ENCODE measurements around the gene EIF3B.
"Not testable (repeated sequence)": the region's sequence is repeated elsewhere in the genome, so short reads cannot be mapped to it uniquely, and the experiment has no call there.

EIF3B gene

GRCh38 chr7:2314209-2314955 is 40.2 kb upstream of the EIF3B start, which contains the start of gene SNX8:
Gene SNX8, minus strand, starts transcription at chr7:2314441. Its CDS starts 20 bp downstream, at chr7:2314421.
- Histone ChIP-seq H3K9me3 (ENCODE audit: insufficient read depth, low read length) (no peaks in the 10 kb centered on the region), H3K27me3 (ENCODE audit: low read depth, low read length) (no peaks in the 10 kb centered on the region), H3K79me2 (ENCODE audit: low read length) (peaks cover 31% of the 10 kb centered on the region), H4K20me1 (ENCODE audit: insufficient read depth, low read length) (no peaks in the 10 kb centered on the region), H3K4me2 (ENCODE audit: low read length) (peak within 1 kb of the TSS; percentile 77), H2AFZ (ENCODE audit: low read depth, low read length) (peak within 1 kb of the TSS; percentile 65; the same call in 1 of the 2 replicates), H3K27ac (ENCODE audit: low read length) (peak within 1 kb of the TSS; percentile 26; the same call in 1 of the 2 replicates), H3K36me3 (replicated peaks; ENCODE audit: low read depth, low read length) (peaks cover 5% of the 10 kb centered on the region), H3K4me1 (ENCODE audit: low read length) (peaks cover 17% of the 10 kb centered on the region), H3K4me3 (ENCODE audit: low read length) (peak within 1 kb of the TSS; percentile 88), H3K9ac (ENCODE audit: low read length) (peak within 1 kb of the TSS; percentile 69)
- TF ChIP-seq EZH2phosphoT487 (IDR thresholded peaks at IDR 0.05; ENCODE audit: low read depth) (no peak), CTCF (IDR thresholded peaks at IDR 0.05; ENCODE audit: low read depth, low read length) (no peak)

GRCh38 chr7:2314956-2315530 is 39.6 kb upstream of the EIF3B start:
- H3K27me3 ChIP-seq (ENCODE audit: low read depth, low read length); H4K20me1 ChIP-seq (ENCODE audit: insufficient read depth, low read length); H3K9me3 ChIP-seq (ENCODE audit: insufficient read depth, low read length); H3K27ac ChIP-seq (ENCODE audit: low read length); H3K36me3 ChIP-seq (replicated peaks; ENCODE audit: low read depth, low read length); H3K9ac ChIP-seq (ENCODE audit: low read length): not testable (repeated sequence)
- Histone ChIP-seq H3K4me3 (ENCODE audit: low read length) (peak overlapping the region; percentile 88), H3K79me2 (ENCODE audit: low read length) (peaks cover 25% of the 10 kb centered on the region), H3K4me1 (ENCODE audit: low read length) (peaks cover 17% of the 10 kb centered on the region), H3K4me2 (ENCODE audit: low read length) (peak overlapping the region; percentile 77), H2AFZ (ENCODE audit: low read depth, low read length) (peak overlapping the region; percentile 65; the same call in 1 of the 2 replicates)

GRCh38 chr7:2315787-2316186 is 38.8 kb upstream of the EIF3B start:
- no peak overlapping the region for H3K4me2 ChIP-seq (ENCODE audit: low read length)
- peaks cover 10% of the 10 kb centered on the region for H3K4me1 ChIP-seq (ENCODE audit: low read length)
- H4K20me1 ChIP-seq (ENCODE audit: insufficient read depth, low read length): no peaks in the 10 kb centered on the region
- H2AFZ ChIP-seq (ENCODE audit: low read depth, low read length): no peak overlapping the region
- no peak for TF ChIP-seq CTCF (IDR thresholded peaks at IDR 0.05; ENCODE audit: low read depth, low read length)
- no peak for TF ChIP-seq EZH2phosphoT487 (IDR thresholded peaks at IDR 0.05; ENCODE audit: low read depth)
- peaks cover 21% of the 10 kb centered on the region for H3K79me2 ChIP-seq (ENCODE audit: low read length)
- no peaks in the 10 kb centered on the region for H3K27me3 ChIP-seq (ENCODE audit: low read depth, low read length)
- H3K4me3 ChIP-seq (ENCODE audit: low read length): no peak overlapping the region
- no peaks in the 10 kb centered on the region for H3K9me3 ChIP-seq (ENCODE audit: insufficient read depth, low read length)
- no peak overlapping the region for H3K27ac ChIP-seq (ENCODE audit: low read length)
- no peak overlapping the region for H3K9ac ChIP-seq (ENCODE audit: low read length)
- H3K36me3 ChIP-seq (replicated peaks; ENCODE audit: low read depth, low read length): no peaks in the 10 kb centered on the region

GRCh38 chr7:2316578-2316977 is 38.0 kb upstream of the EIF3B start:
- Histone ChIP-seq H3K36me3 (replicated peaks; ENCODE audit: low read depth, low read length) (no peaks in the 10 kb centered on the region), H3K4me2 (ENCODE audit: low read length) (no peak overlapping the region), H3K79me2 (ENCODE audit: low read length) (peaks cover 18% of the 10 kb centered on the region)

More at GRCh38 chr7:2316578-2316977, 38.0 kb upstream of the EIF3B start:
- Histone ChIP-seq H3K4me3 (ENCODE audit: low read length) (no peak overlapping the region), H3K27me3 (ENCODE audit: low read depth, low read length) (no peaks in the 10 kb centered on the region), H3K27ac (ENCODE audit: low read length) (no peak overlapping the region), H3K9me3 (ENCODE audit: insufficient read depth, low read length) (no peaks in the 10 kb centered on the region), H4K20me1 (ENCODE audit: insufficient read depth, low read length) (no peaks in the 10 kb centered on the region), H3K9ac (ENCODE audit: low read length) (no peak overlapping the region), H2AFZ (ENCODE audit: low read depth, low read length) (no peak overlapping the region), H3K4me1 (ENCODE audit: low read length) (peaks cover 7% of the 10 kb centered on the region)
- TF ChIP-seq EZH2phosphoT487 (IDR thresholded peaks at IDR 0.05; ENCODE audit: low read depth) (no peak), CTCF (IDR thresholded peaks at IDR 0.05; ENCODE audit: low read depth, low read length) (no peak)
